K562 (cell line): Measurements from ENCODE around the gene RGS7BP. TPM values are rescaled to one million over a fixed set of nuclear protein-coding genes. Genes with fewer than 3 reads are reported as not detected.

Experiments used
- ATAC-seq: fragments of 200-7000 bp; cut with Tn5 transposase; 3 replicates; pipeline ENCODE4 v1.9.1; 2020; ENCODE audit warnings: moderate library complexity
- BruUV-seq: library from RNA; stranded (reverse); fragments of 400-500 nt; replicated peaks from 2 replicates; lab custom pipeline; 2021; lab: Mats Ljungman, UMichigan
- CTCF ChIA-PET: fragments of 300-600 bp; formaldehyde crosslinking; extraction: SDS; loops from one replicate; lab custom pipeline; 2021; ENCODE audit warnings: low intra/inter-chr PET ratio; lab: Yijun Ruan, JAX
- POLR2A ChIA-PET: fragments of 300-600, 350-650 bp; sonication (Branson Sonifier 250); formaldehyde crosslinking; extraction: SDS; loops from one replicate; lab custom pipeline; 2021; ENCODE audit warnings: antibody characterized with exemption, inconsistent platforms; lab: Yijun Ruan, JAX
- DNase-seq, 4 experiments: peaks; one replicate each; pipeline versions ENCODE4 v3.0.0 to v3.0.0-alpha.2; 2011 to 2018; ENCODE audit warnings: low spot score in 3 of 4, mixed read lengths in 3 of 4; ENCODE audit errors: extremely low read depth in 1 of 4
- FAIRE-seq: peaks from 2 replicates; lab custom pipeline; 2011; peaks lifted over from hg19 to GRCh38; lab: Jason Lieb, UNC
- H2AFZ ChIP-seq: 2 replicates; pipeline ENCODE4 v1.6.0; 2011; ENCODE audit warnings: low read depth, low read length, control low read depth, inconsistent platforms
- H3K27ac ChIP-seq: fragments of 200-600 bp; 3 replicates; pipeline ENCODE4 v1.8.0; 2011; ENCODE audit warnings: low read depth, mild to moderate bottlenecking, control low read depth, inconsistent platforms, low read length, moderate library complexity, mixed read lengths; ENCODE audit errors: extremely low read depth
- H3K27me3 ChIP-seq, 2 experiments: fragments of 300-600 bp in 1 of 2; 2 replicates in 1 of 2; 3 replicates in 1 of 2; pipeline versions ENCODE4 v1.6.0 to v1.8.0; 2011; ENCODE audit warnings: inconsistent platforms in 2 of 2, low read length in 2 of 2, mild to moderate bottlenecking in 1 of 2, mixed read lengths in 1 of 2, moderate library complexity in 1 of 2; ENCODE audit not compliant: control insufficient read depth in 2 of 2, insufficient read depth in 2 of 2
- H3K36me3 ChIP-seq: fragments of 300-600 bp; 3 replicates; pipeline ENCODE4 v1.8.0; 2011; ENCODE audit warnings: mild to moderate bottlenecking, low read length, inconsistent platforms; ENCODE audit not compliant: control insufficient read depth, insufficient read depth
- H3K4me1 ChIP-seq, 2 experiments: fragments of 200-600 bp in 1 of 2; replicated peaks in 1 of 2; 2 replicates in 1 of 2; 3 replicates in 1 of 2; pipeline versions ENCODE4 v1.5.1 to v1.8.0; 2011; ENCODE audit warnings: inconsistent platforms in 2 of 2, low read length in 2 of 2, mild to moderate bottlenecking in 1 of 2, mixed read lengths in 1 of 2, moderate library complexity in 1 of 2; ENCODE audit not compliant: control insufficient read depth in 2 of 2, insufficient read depth in 2 of 2
- H3K4me2 ChIP-seq: 2 replicates; pipeline ENCODE4 v1.6.1; 2011; ENCODE audit warnings: low read length, control low read depth, inconsistent platforms, mixed read lengths; ENCODE audit not compliant: insufficient read depth
- H3K4me3 ChIP-seq: fragments of 200-600 bp; sonication (generic), shearing (Covaris generic); 2 replicates; pipeline ENCODE4 v1.5.1; 2016; ENCODE audit warnings: control low read depth, inconsistent platforms
- H3K79me2 ChIP-seq: fragments of 200-600 bp; 3 replicates; pipeline ENCODE4 v1.8.0; 2011; ENCODE audit warnings: low read length, inconsistent platforms; ENCODE audit not compliant: control insufficient read depth, insufficient read depth
- H3K9ac ChIP-seq, 2 experiments: 2 replicates each; pipeline versions ENCODE4 v1.6.0 to v1.6.1; 2011; ENCODE audit warnings: low read depth in 2 of 2, low read length in 2 of 2, control low read depth in 1 of 2, inconsistent platforms in 1 of 2, mild to moderate bottlenecking in 1 of 2, mixed read lengths in 1 of 2; ENCODE audit not compliant: insufficient read depth in 1 of 2
- H3K9me1 ChIP-seq: one replicate; pipeline ENCODE4 v1.6.0; 2011; ENCODE audit warnings: inconsistent platforms, mild to moderate bottlenecking, low read length, moderate library complexity; ENCODE audit not compliant: control insufficient read depth, insufficient read depth
- H3K9me3 ChIP-seq: replicated peaks from 2 replicates; pipeline ENCODE4 v1.5.1; 2011; ENCODE audit warnings: low read depth, low read length, inconsistent platforms; ENCODE audit not compliant: control insufficient read depth, insufficient read depth
- H4K20me1 ChIP-seq: replicated peaks from 2 replicates; pipeline ENCODE4 v1.6.1; 2011; ENCODE audit warnings: low read length, inconsistent platforms, mixed read lengths; ENCODE audit not compliant: control insufficient read depth, insufficient read depth
- BCOR ChIP-seq: fragments of 450-650 bp; IDR thresholded peaks from 2 replicates; pipeline ENCODE4 v1.6.1; 2016
- BRCA1 ChIP-seq, 2 experiments: fragments of 450-650 bp in 1 of 2; sonication (generic) in 1 of 2; formaldehyde crosslinking in 1 of 2; IDR thresholded peaks; 2 replicates each; pipeline versions ENCODE4 v1.5.0 to v1.6.1; 2017 to 2020; ENCODE audit warnings: mild to moderate bottlenecking in 1 of 2, missing genetic modification reagents in 1 of 2
- CC2D1A ChIP-seq: fragments of 450-650 bp; IDR thresholded peaks from 2 replicates; pipeline ENCODE4 v1.6.1; 2017; ENCODE audit warnings: mild to moderate bottlenecking
- MYC ChIP-seq, 2 experiments: fragments of 250-450 bp in 1 of 2; sonication (Bioruptor Pico) in 1 of 2; IDR thresholded peaks; 2 replicates each; pipeline versions ENCODE4 v1.5.1 to v1.6.1; 2012 to 2021; ENCODE audit warnings: low read depth in 2 of 2, borderline replicate concordance in 1 of 2, improper control_type of control experiment in 1 of 2, low read length in 1 of 2, mild to moderate bottlenecking in 1 of 2, moderate library complexity in 1 of 2
- THAP7 ChIP-seq: fragments of 250-450 bp; sonication (Bioruptor Pico); IDR thresholded peaks from 2 replicates; pipeline ENCODE4 v1.5.0; 2021
- ZNF609 ChIP-seq: sonication (generic); formaldehyde crosslinking; IDR thresholded peaks from 2 replicates; pipeline ENCODE4 v1.8.1; 2023; ENCODE audit warnings: missing genetic modification reagents, mild to moderate bottlenecking, borderline replicate concordance
- ZNF695 ChIP-seq: fragments of 450-650 bp; formaldehyde crosslinking; IDR thresholded peaks from 2 replicates; pipeline ENCODE4 v1.4.0; 2020; ENCODE audit warnings: mild to moderate bottlenecking, moderate library complexity
- WGBS: fragments of 100-300 bp; shearing (Covaris generic); methylation state at CpG from one replicate; pipeline ENCODE4 v1.1.6; 2016; ENCODE audit warnings: low coverage, mixed read lengths; ENCODE audit not compliant: insufficient coverage; ENCODE audit errors: missing lambda C conversion rate; 5-methylcytosine and 5-hydroxymethylcytosine counted together
- in situ Hi-C: fragments of 300-500 bp; cut with MboI; formaldehyde crosslinking; loops from 4 replicates; pipeline ENCODE4 v1.15.0; 2018; ENCODE audit warnings: inconsistent platforms, mixed read lengths
- intact Hi-C: fragments of 100-400 bp; cut with micrococcal nuclease; formaldehyde crosslinking; loops from 2 replicates; pipeline ENCODE4 v1.14.2; 2022
- polyA plus RNA-seq, 8 experiments: library from polyadenylated mRNA; depleted of rRNA in 4 of 8; stranded (reverse) in 5 of 8; unstranded in 3 of 8; fragments of >200 nt; fragmentation: Nextera tagmentation in 2 of 8; fragmentation: Illumina TruSeq in 1 of 8; extraction: Ambion mirVana in 2 of 8; extraction: Trizol in 1 of 8; gene quantifications; 2 replicates each; pipeline versions ENCODE4 v1.2.1 to v1.2.3, GENCODE V29; 2011 to 2014; ENCODE audit warnings: inconsistent platforms in 1 of 8, missing spikeins in 1 of 8
- total RNA-seq, 7 experiments: library from RNA; depleted of rRNA in 6 of 7; stranded (reverse); fragments of >200 nt in 6 of 7; fragmentation: Illumina TruSeq in 2 of 7; extraction: Trizol in 2 of 7; gene quantifications; 2 replicates each; pipeline versions ENCODE4 v1.2.1 to v1.2.3, GENCODE V29; 2011 to 2021; ENCODE audit warnings: low replicate concordance in 1 of 7
- TF ChIP-seq, protein P1 (sequence below): fragments of 250-450 bp; sonication (Bioruptor Pico); IDR thresholded peaks from 2 replicates; pipeline ENCODE4 v1.8.0; 2022; ENCODE audit warnings: moderate library complexity, mild to moderate bottlenecking, inconsistent platforms
- TF ChIP-seq, protein P2 (sequence below): fragments of 200-800 bp; sonication (Bioruptor generic); IDR thresholded peaks from 2 replicates; pipeline ENCODE4 v1.6.1; 2016; ENCODE audit warnings: missing genetic modification characterization, missing compliant biosample characterization

Gene RGS7BP
- total and polyA plus RNA-seq, 9 of the 15 experiments (the other 6 are each of a cell fraction or from before 2014, with no cell fraction given) = not detected

DNA sequence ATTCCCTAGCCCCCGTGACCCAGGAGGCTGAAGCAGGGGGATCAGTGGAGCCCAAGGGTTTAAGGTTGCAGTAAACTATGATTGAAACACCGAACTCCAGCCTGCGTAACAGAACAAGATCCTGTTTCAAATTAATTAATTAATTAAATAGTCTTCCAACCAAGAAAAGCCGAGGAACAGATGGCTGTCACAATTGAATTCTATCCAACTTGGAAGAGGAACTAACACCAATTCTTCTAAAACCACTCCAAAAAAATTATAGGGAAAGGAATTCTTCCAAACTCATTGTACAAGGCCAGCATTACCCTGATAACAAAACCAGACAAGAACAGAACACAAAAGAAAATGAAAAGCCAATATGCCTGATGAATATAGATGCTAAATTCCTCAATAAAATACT is 43.4 kb upstream of the RGS7BP start (continued):
- no peak for TF ChIP-seq THAP7 (CRISPR knock-in tag)
- TF ChIP-seq, protein P1, sequence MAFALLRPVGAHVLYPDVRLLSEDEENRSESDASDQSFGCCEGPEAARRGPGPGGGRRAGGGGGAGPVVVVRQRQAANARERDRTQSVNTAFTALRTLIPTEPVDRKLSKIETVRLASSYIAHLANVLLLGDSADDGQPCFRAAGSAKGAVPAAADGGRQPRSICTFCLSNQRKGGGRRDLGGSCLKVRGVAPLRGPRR = no peak
- TF ChIP-seq, all 486 proteins: peak for 0

DNA sequence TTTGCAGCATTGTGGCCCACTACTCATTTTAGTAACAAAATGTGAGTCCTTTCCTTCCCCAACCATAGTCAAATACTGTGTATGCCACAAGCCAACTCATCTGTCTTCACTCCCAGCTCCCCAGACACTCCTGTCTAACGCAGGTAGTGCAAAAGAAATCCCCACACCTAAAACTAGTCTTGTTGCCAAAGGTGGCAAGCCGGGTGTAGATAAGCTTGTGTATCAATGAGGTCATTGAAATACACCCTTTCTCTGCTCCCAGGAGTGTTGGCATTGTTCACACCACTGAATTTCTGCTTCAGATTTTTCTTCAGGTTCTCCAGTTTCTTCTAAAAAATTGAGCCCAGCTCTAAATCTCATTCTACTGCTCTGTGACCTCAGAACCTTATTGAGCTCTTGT is 19.7 kb upstream of the RGS7BP start:
- DNase-seq (no peak), FAIRE-seq (no peak), ATAC-seq (no peak)
- Histone ChIP-seq H3K4me2 (no peak overlapping the region), H3K9ac (no peak overlapping the region), H3K9me1 (no peaks in the 10 kb centered on the region), H3K36me3 (no peaks in the 10 kb centered on the region), H3K27ac (no peak overlapping the region), H4K20me1 (no peaks in the 10 kb centered on the region), H3K79me2 (no peaks in the 10 kb centered on the region), H3K27me3 (no peaks in the 10 kb centered on the region), H3K4me1 (no peaks in the 10 kb centered on the region), H3K4me3 (no peak overlapping the region), H3K9me3 (no peaks in the 10 kb centered on the region), H2AFZ (no peak overlapping the region)
- ChIA-PET POLR2A (no interaction called here), CTCF (no interaction called here)
- WGBS = 0% methylated on average over 2 of the region's 2 CpGs
- BruUV-seq = no TSS peak
- intact Hi-C loops = no loop called here
- in situ Hi-C loops = no loop called here
- TF ChIP-seq ZNF695 (CRISPR knock-in tag) = no peak
- no peak for TF ChIP-seq BCOR
- no peak for TF ChIP-seq CC2D1A
- TF ChIP-seq, protein P2, sequence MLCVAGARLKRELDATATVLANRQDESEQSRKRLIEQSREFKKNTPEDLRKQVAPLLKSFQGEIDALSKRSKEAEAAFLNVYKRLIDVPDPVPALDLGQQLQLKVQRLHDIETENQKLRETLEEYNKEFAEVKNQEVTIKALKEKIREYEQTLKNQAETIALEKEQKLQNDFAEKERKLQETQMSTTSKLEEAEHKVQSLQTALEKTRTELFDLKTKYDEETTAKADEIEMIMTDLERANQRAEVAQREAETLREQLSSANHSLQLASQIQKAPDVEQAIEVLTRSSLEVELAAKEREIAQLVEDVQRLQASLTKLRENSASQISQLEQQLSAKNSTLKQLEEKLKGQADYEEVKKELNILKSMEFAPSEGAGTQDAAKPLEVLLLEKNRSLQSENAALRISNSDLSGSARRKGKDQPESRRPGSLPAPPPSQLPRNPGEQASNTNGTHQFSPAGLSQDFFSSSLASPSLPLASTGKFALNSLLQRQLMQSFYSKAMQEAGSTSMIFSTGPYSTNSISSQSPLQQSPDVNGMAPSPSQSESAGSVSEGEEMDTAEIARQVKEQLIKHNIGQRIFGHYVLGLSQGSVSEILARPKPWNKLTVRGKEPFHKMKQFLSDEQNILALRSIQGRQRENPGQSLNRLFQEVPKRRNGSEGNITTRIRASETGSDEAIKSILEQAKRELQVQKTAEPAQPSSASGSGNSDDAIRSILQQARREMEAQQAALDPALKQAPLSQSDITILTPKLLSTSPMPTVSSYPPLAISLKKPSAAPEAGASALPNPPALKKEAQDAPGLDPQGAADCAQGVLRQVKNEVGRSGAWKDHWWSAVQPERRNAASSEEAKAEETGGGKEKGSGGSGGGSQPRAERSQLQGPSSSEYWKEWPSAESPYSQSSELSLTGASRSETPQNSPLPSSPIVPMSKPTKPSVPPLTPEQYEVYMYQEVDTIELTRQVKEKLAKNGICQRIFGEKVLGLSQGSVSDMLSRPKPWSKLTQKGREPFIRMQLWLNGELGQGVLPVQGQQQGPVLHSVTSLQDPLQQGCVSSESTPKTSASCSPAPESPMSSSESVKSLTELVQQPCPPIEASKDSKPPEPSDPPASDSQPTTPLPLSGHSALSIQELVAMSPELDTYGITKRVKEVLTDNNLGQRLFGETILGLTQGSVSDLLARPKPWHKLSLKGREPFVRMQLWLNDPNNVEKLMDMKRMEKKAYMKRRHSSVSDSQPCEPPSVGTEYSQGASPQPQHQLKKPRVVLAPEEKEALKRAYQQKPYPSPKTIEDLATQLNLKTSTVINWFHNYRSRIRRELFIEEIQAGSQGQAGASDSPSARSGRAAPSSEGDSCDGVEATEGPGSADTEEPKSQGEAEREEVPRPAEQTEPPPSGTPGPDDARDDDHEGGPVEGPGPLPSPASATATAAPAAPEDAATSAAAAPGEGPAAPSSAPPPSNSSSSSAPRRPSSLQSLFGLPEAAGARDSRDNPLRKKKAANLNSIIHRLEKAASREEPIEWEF = no peak
- TF ChIP-seq BRCA1 (IDR thresholded peaks at IDR 0.05) = no peak
- no peak for TF ChIP-seq BRCA1 (CRISPR knock-in tag; IDR thresholded peaks at IDR 0.05)
- TF ChIP-seq ZNF609 (CRISPR knock-in tag) = no peak
- TF ChIP-seq MYC (IDR thresholded peaks at IDR 0.05; ENCODE audit: low read depth, low read length) = no peak
- no peak for TF ChIP-seq MYC (CRISPR knock-in tag; IDR thresholded peaks at IDR 0.05; ENCODE audit: borderline replicate concordance, low read depth)
